WTC11 (cell line): ENCODE measurements around the gene EPM2AIP1. TPM values are rescaled to one million over a fixed set of nuclear protein-coding genes. Genes with fewer than 3 reads are reported as not detected.

Experiments
- ATF1 ChIP-seq: sonication (generic); formaldehyde crosslinking; IDR thresholded peaks from 2 replicates; pipeline ENCODE4 v1.8.1; 2023; ENCODE audit warnings: mild to moderate bottlenecking, moderate library complexity, missing genetic modification reagents
- ATF2 ChIP-seq: sonication (generic); formaldehyde crosslinking; IDR thresholded peaks from 2 replicates; pipeline ENCODE4 v1.8.1; 2022; ENCODE audit warnings: low read depth, missing genetic modification reagents, borderline replicate concordance
- CREM ChIP-seq: sonication (generic); formaldehyde crosslinking; IDR thresholded peaks from 2 replicates; pipeline ENCODE4 v1.8.1; 2022; ENCODE audit warnings: mild to moderate bottlenecking, missing genetic modification reagents, moderate library complexity
- ESRRA ChIP-seq: sonication (generic); formaldehyde crosslinking; IDR thresholded peaks from 2 replicates; pipeline ENCODE4 v1.8.1; 2022; ENCODE audit warnings: mild to moderate bottlenecking, missing genetic modification reagents, borderline replicate concordance
- FOXP1 ChIP-seq: sonication (generic); formaldehyde crosslinking; IDR thresholded peaks from 2 replicates; pipeline ENCODE4 v1.8.0; 2022; ENCODE audit warnings: missing genetic modification reagents, mild to moderate bottlenecking, moderate library complexity, borderline replicate concordance
- GABPB1 ChIP-seq: sonication (generic); formaldehyde crosslinking; IDR thresholded peaks from 2 replicates; pipeline ENCODE4 v1.8.1; 2023; ENCODE audit warnings: mild to moderate bottlenecking, missing genetic modification reagents
- GTF2I ChIP-seq: fragments of 250-450 bp; sonication (Bioruptor Pico); conservative IDR thresholded peaks from 2 replicates; pipeline ENCODE4 v1.4.0; 2021; ENCODE audit warnings: mild to moderate bottlenecking
- MLX ChIP-seq: sonication (generic); formaldehyde crosslinking; IDR thresholded peaks from 2 replicates; pipeline ENCODE4 v1.8.1; 2023; ENCODE audit warnings: mild to moderate bottlenecking, missing genetic modification reagents, moderate library complexity
- NR1H2 ChIP-seq: sonication (generic); formaldehyde crosslinking; IDR thresholded peaks from 2 replicates; pipeline ENCODE4 v1.9.0; 2021; ENCODE audit warnings: mild to moderate bottlenecking, moderate library complexity, missing genetic modification reagents
- NR2C2 ChIP-seq: sonication (generic); formaldehyde crosslinking; IDR thresholded peaks from 2 replicates; pipeline ENCODE4 v1.8.0; 2022; ENCODE audit warnings: mild to moderate bottlenecking, missing genetic modification reagents
- NR3C1 ChIP-seq: sonication (generic); formaldehyde crosslinking; conservative IDR thresholded peaks from 2 replicates; pipeline ENCODE4 v1.8.1; 2023; ENCODE audit warnings: low read depth, mild to moderate bottlenecking, missing genetic modification reagents
- RELA ChIP-seq: sonication (generic); formaldehyde crosslinking; IDR thresholded peaks from 2 replicates; pipeline ENCODE4 v1.8.1; 2022; ENCODE audit warnings: missing genetic modification reagents, mild to moderate bottlenecking, borderline replicate concordance
- SMAD4 ChIP-seq: sonication (generic); formaldehyde crosslinking; IDR thresholded peaks from 2 replicates; pipeline ENCODE4 v1.8.0; 2022; ENCODE audit warnings: mild to moderate bottlenecking, missing genetic modification reagents
- USF2 ChIP-seq: sonication (generic); formaldehyde crosslinking; IDR thresholded peaks from 2 replicates; pipeline ENCODE4 v1.8.1; 2023; ENCODE audit warnings: mild to moderate bottlenecking, missing genetic modification reagents, moderate library complexity
- ZBTB21 ChIP-seq: sonication (generic); formaldehyde crosslinking; IDR thresholded peaks from 2 replicates; pipeline ENCODE4 v1.8.1; 2023; ENCODE audit warnings: mild to moderate bottlenecking, missing genetic modification reagents, borderline replicate concordance
- ZBTB43 ChIP-seq: sonication (generic); formaldehyde crosslinking; IDR thresholded peaks from 2 replicates; pipeline ENCODE4 v1.8.1; 2023; ENCODE audit warnings: mild to moderate bottlenecking, missing genetic modification reagents
- ZMAT4 ChIP-seq: fragments of 250-450 bp; sonication (Bioruptor Pico); IDR thresholded peaks from 2 replicates; pipeline ENCODE4 v1.9.0; 2021; ENCODE audit warnings: mild to moderate bottlenecking
- ZNF396 ChIP-seq: fragments of 250-450 bp; sonication (Bioruptor Pico); IDR thresholded peaks from 2 replicates; pipeline ENCODE4 v1.8.0; 2021; ENCODE audit warnings: mild to moderate bottlenecking, moderate library complexity, borderline replicate concordance
- ZNF416 ChIP-seq: fragments of 250-450 bp; sonication (Bioruptor Pico); IDR thresholded peaks from 2 replicates; pipeline ENCODE4 v1.9.0; 2021; ENCODE audit warnings: mild to moderate bottlenecking, inconsistent platforms
- ZSCAN18 ChIP-seq: fragments of 250-450 bp; sonication (Bioruptor Pico); IDR thresholded peaks from 2 replicates; pipeline ENCODE4 v2.1.2; 2022; ENCODE audit warnings: mild to moderate bottlenecking, moderate library complexity
- total RNA-seq: library from RNA; stranded (reverse); gene quantifications from 3 replicates; pipeline ENCODE4 v1.2.3, GENCODE V29; 2021
- TF ChIP-seq, protein P1 (sequence below): sonication (generic); formaldehyde crosslinking; IDR thresholded peaks from 2 replicates; pipeline ENCODE4 v1.8.1; 2022; ENCODE audit warnings: missing genetic modification reagents, borderline replicate concordance
- TF ChIP-seq, protein P2 (sequence below): sonication (generic); formaldehyde crosslinking; IDR thresholded peaks from 2 replicates; pipeline ENCODE4 v1.8.0; 2022; ENCODE audit warnings: missing genetic modification reagents
- TF ChIP-seq, protein P3 (sequence below): sonication (generic); formaldehyde crosslinking; IDR thresholded peaks from 2 replicates; pipeline ENCODE4 v1.8.1; 2022; ENCODE audit warnings: low read depth, mild to moderate bottlenecking, moderate library complexity, missing genetic modification reagents, borderline replicate concordance

Gene EPM2AIP1
- total RNA-seq, 1 experiment from 2014 or later, result 11.0 TPM

DNA sequence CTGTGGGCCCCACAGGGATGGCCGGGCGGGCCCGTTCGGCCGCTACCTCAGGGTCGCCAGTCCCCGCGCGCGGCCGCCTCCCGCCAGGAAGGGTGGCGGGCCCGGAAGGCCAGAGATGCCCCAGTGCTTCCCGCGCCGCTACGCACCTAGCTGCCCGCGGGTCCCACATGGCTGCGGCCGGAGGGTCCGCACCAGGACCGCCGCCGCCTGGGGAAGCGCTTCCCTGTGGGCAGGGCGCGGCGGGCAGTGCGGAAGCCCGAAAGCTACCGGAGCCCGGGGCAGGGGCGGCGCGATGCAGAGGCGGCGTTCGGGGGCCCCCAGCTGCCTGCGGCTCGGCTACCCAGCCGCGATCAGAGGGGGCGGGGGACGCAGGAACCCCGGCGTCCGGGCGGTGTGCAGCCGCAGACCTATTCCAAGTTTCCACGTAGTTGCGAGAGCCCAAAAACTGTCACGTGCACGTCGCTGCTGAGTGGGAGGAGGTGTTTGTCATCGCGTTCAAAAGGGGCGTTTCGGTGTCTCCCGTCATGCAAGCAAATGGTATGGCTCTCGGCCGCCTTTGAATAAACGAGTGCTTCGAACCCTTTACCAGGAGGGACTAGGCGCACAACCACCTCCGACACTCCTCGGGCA, 48.2 kb downstream of the EPM2AIP1 start, which contains the start of gene TRANK1 (continued):
- TF ChIP-seq ZNF396 (CRISPR knock-in tag) (no peak), ZNF416 (no peak), ESRRA (CRISPR knock-in tag) (no peak), NR1H2 (no peak), RELA (CRISPR knock-in tag) (no peak), CREM (CRISPR knock-in tag) (no peak), NR3C1 (CRISPR knock-in tag) (no peak), SMAD4 (CRISPR knock-in tag) (no peak), MLX (CRISPR knock-in tag) (no peak), USF2 (CRISPR knock-in tag) (peak; percentile 51; the same call in 1 of the 2 replicates), ZBTB43 (CRISPR knock-in tag) (no peak), ZSCAN18 (no peak), NR2C2 (CRISPR knock-in tag) (no peak), GTF2I (CRISPR knock-in tag) (no peak), ATF2 (CRISPR knock-in tag) (no peak), ATF1 (0 out of 2 replicates have a peak, but pooled peaks have one; percentile 66), FOXP1 (CRISPR knock-in tag) (0 out of 2 replicates have a peak, but pooled peaks have one; percentile 21), ZMAT4 (CRISPR knock-in tag) (no peak), ZBTB21 (CRISPR knock-in tag) (no peak), GABPB1 (no peak)
- TF ChIP-seq, protein P1, sequence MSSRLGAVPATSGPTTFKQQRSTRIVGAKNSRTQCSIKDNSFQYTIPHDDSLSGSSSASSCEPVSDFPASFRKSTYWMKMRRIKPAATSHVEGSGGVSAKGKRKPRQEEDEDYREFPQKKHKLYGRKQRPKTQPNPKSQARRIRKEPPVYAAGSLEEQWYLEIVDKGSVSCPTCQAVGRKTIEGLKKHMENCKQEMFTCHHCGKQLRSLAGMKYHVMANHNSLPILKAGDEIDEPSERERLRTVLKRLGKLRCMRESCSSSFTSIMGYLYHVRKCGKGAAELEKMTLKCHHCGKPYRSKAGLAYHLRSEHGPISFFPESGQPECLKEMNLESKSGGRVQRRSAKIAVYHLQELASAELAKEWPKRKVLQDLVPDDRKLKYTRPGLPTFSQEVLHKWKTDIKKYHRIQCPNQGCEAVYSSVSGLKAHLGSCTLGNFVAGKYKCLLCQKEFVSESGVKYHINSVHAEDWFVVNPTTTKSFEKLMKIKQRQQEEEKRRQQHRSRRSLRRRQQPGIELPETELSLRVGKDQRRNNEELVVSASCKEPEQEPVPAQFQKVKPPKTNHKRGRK (CRISPR knock-in tag), result no peak
- TF ChIP-seq, protein P2, sequence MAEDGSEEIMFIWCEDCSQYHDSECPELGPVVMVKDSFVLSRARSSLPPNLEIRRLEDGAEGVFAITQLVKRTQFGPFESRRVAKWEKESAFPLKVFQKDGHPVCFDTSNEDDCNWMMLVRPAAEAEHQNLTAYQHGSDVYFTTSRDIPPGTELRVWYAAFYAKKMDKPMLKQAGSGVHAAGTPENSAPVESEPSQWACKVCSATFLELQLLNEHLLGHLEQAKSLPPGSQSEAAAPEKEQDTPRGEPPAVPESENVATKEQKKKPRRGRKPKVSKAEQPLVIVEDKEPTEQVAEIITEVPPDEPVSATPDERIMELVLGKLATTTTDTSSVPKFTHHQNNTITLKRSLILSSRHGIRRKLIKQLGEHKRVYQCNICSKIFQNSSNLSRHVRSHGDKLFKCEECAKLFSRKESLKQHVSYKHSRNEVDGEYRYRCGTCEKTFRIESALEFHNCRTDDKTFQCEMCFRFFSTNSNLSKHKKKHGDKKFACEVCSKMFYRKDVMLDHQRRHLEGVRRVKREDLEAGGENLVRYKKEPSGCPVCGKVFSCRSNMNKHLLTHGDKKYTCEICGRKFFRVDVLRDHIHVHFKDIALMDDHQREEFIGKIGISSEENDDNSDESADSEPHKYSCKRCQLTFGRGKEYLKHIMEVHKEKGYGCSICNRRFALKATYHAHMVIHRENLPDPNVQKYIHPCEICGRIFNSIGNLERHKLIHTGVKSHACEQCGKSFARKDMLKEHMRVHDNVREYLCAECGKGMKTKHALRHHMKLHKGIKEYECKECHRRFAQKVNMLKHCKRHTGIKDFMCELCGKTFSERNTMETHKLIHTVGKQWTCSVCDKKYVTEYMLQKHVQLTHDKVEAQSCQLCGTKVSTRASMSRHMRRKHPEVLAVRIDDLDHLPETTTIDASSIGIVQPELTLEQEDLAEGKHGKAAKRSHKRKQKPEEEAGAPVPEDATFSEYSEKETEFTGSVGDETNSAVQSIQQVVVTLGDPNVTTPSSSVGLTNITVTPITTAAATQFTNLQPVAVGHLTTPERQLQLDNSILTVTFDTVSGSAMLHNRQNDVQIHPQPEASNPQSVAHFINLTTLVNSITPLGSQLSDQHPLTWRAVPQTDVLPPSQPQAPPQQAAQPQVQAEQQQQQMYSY (CRISPR knock-in tag), result no peak
- TF ChIP-seq, protein P3, sequence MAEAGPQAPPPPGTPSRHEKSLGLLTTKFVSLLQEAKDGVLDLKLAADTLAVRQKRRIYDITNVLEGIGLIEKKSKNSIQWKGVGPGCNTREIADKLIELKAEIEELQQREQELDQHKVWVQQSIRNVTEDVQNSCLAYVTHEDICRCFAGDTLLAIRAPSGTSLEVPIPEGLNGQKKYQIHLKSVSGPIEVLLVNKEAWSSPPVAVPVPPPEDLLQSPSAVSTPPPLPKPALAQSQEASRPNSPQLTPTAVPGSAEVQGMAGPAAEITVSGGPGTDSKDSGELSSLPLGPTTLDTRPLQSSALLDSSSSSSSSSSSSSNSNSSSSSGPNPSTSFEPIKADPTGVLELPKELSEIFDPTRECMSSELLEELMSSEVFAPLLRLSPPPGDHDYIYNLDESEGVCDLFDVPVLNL, result no peak
